Smooth muscle cell (in vitro differentiated cells): Measurements from ENCODE around the gene CD164. TPM values are rescaled to one million over a fixed set of nuclear protein-coding genes. Genes with fewer than 3 reads are reported as not detected.

Experiments
- DNase-seq: peaks from one replicate; lab custom pipeline; 2025; ENCODE audit not compliant: unreplicated experiment; lab: John Stamatoyannopoulos, UW
- H2AFZ ChIP-seq: fragments of 200-600 bp; sonication (generic); 2 replicates; pipeline ENCODE4 v1.6.0; 2016; ENCODE audit warnings: antibody characterized with exemption, low read depth, mild to moderate bottlenecking
- H3F3A ChIP-seq: fragments of 200-600 bp; sonication (generic); 2 replicates; pipeline ENCODE4 v1.6.0; 2017; ENCODE audit warnings: antibody characterized with exemption, low read depth
- H3K27ac ChIP-seq: fragments of 200-600 bp; sonication (generic); 2 replicates; pipeline ENCODE4 v1.5.1; 2016; ENCODE audit warnings: low read depth, mild to moderate bottlenecking
- H3K27me3 ChIP-seq: fragments of 200-600 bp; sonication (generic); 2 replicates; pipeline ENCODE4 v1.6.1; 2016; ENCODE audit warnings: low read depth, mild to moderate bottlenecking
- H3K36me3 ChIP-seq: fragments of 200-600 bp; sonication (generic); 2 replicates; pipeline ENCODE4 v1.5.1; 2016; ENCODE audit warnings: low read depth
- H3K4me1 ChIP-seq: fragments of 200-600 bp; sonication (generic); 2 replicates; pipeline ENCODE4 v1.5.1; 2016; ENCODE audit warnings: low read depth
- H3K4me2 ChIP-seq: fragments of 200-600 bp; sonication (generic); 2 replicates; pipeline ENCODE4 v1.6.0; 2016; ENCODE audit warnings: mild to moderate bottlenecking
- H3K4me3 ChIP-seq: fragments of 200-600 bp; sonication (generic); 2 replicates; pipeline ENCODE4 v1.5.1; 2016; ENCODE audit warnings: mild to moderate bottlenecking
- H3K79me2 ChIP-seq: fragments of 200-600 bp; sonication (generic); 2 replicates; pipeline ENCODE4 v1.6.0; 2016; ENCODE audit warnings: low read depth, mild to moderate bottlenecking
- H3K9ac ChIP-seq: fragments of 200-600 bp; sonication (generic); 2 replicates; pipeline ENCODE4 v1.6.0; 2016; ENCODE audit warnings: low read depth
- H3K9me3 ChIP-seq: fragments of 200-600 bp; sonication (generic); replicated peaks from 2 replicates; pipeline ENCODE4 v1.5.1; 2016; ENCODE audit warnings: low read depth
- H4K20me1 ChIP-seq: fragments of 200-600 bp; sonication (generic); 2 replicates; pipeline ENCODE4 v1.6.0; 2016; ENCODE audit warnings: low read depth
- CTCF ChIP-seq: fragments of 200-600 bp; sonication (generic); IDR thresholded peaks from 2 replicates; pipeline ENCODE4 v1.5.1; 2017; ENCODE audit warnings: borderline replicate concordance, mild to moderate bottlenecking, antibody characterized with exemption; ENCODE audit not compliant: insufficient read depth, poor library complexity, severe bottlenecking
- WGBS: methylation state at CpG from one replicate; pipeline ENCODE4 v1.1.7; 2016; ENCODE audit warnings: low lambda C conversion rate; 5-methylcytosine and 5-hydroxymethylcytosine counted together
- polyA plus RNA-seq: library from polyadenylated mRNA; unstranded; fragments of >200 nt; fragmentation: Nextera tagmentation; extraction: Ambion mirVana; gene quantifications from 2 replicates; pipeline ENCODE4 v1.2.1, GENCODE V29; 2016
- total RNA-seq: library from RNA; depleted of rRNA; stranded (reverse); fragments of >200 nt; gene quantifications from 2 replicates; pipeline ENCODE4 v1.2.3, GENCODE V29; 2014

The CD164 gene
- total and polyA plus RNA-seq, 2 experiments from 2014 or later, result 305 to 495 TPM

- Histone ChIP-seq H3K9me3 (no peaks in the 10 kb centered on the region), H2AFZ (no peak overlapping the region), H3K4me2 (no peak overlapping the region), H3K9ac (no peak overlapping the region), H3K27ac (no peak overlapping the region), H3K79me2 (no peaks in the 10 kb centered on the region), H3K4me3 (no peak overlapping the region), H4K20me1 (no peaks in the 10 kb centered on the region), H3F3A (no peaks in the 10 kb centered on the region), H3K36me3 (no peaks in the 10 kb centered on the region), H3K27me3 (no peaks in the 10 kb centered on the region), H3K4me1 (no peaks in the 10 kb centered on the region)
- TF ChIP-seq CTCF, result no peak
- no peak for DNase-seq
- 100% methylated on average over 2 of the region's 2 CpGs for WGBS
Observed at GRCh38 chr6:109330263-109330662, 52.0 kb downstream of the CD164 start.

DNA sequence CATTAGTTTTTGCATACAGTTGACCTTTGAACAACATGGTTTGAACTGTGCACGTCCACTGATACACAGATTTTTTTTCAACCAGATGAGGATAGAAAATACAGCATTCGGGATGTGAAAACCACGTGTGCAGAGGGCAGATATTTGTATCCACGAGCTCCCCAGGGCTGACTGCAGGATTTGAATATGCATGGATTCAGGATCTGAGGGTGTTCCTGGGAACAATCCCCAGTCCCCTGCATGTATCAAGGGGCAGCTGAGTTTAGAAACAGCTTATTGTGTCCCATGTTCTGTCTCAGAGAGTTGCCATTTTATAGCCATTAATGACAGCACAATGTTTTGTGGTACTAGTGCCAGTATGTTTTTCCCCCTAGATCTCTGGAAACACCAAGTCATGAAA is 53.6 kb downstream of the CD164 start:
- Histone ChIP-seq H3K9me3 (no peaks in the 10 kb centered on the region), H3K36me3 (no peaks in the 10 kb centered on the region), H3K4me3 (no peak overlapping the region), H3K27me3 (no peaks in the 10 kb centered on the region), H3K4me1 (no peaks in the 10 kb centered on the region), H3K9ac (no peak overlapping the region), H3K27ac (no peak overlapping the region), H3K4me2 (no peak overlapping the region), H4K20me1 (no peaks in the 10 kb centered on the region), H3K79me2 (no peaks in the 10 kb centered on the region), H2AFZ (no peak overlapping the region), H3F3A (no peaks in the 10 kb centered on the region)
- DNase-seq, result no peak
- 75% methylated on average over 4 of the region's 4 CpGs for WGBS
- no peak for TF ChIP-seq CTCF

- H3K9ac ChIP-seq, result no peak overlapping the region
- no peak overlapping the region for H3K27ac ChIP-seq
- no peak overlapping the region for H3K4me3 ChIP-seq
- H3K79me2 ChIP-seq, result no peaks in the 10 kb centered on the region
- H4K20me1 ChIP-seq, result no peaks in the 10 kb centered on the region
- no peak overlapping the region for H3K4me2 ChIP-seq
- H2AFZ ChIP-seq, result no peak overlapping the region
- H3K9me3 ChIP-seq, result no peaks in the 10 kb centered on the region
- no peak for DNase-seq
- TF ChIP-seq CTCF, result no peak
- no peaks in the 10 kb centered on the region for H3K4me1 ChIP-seq
- no peaks in the 10 kb centered on the region for H3K27me3 ChIP-seq
- no peaks in the 10 kb centered on the region for H3K36me3 ChIP-seq
- no peaks in the 10 kb centered on the region for H3F3A ChIP-seq
- 100% methylated on average over 1 of the region's 1 CpG for WGBS
Observed at GRCh38 chr6:109327959-109328358, 54.3 kb downstream of the CD164 start.

DNA sequence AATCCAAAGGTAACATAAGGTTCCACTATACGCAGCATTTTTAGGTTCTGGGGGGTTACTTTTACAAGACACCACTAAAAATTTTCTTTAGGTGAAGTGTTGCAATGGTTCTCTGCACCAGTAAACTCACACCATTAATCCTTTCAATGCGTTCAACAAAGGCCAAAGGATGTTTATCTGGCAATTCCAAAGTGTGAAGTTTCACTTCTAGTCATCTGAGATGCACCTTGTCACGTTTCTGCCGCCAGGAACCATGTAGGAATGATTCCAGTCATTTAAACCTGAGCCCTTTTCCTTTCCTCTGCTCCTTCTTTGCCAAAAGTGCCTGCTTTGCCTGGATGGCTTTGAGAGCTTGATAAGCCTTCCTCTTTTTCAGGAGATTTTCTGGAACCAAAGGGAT is 54.8 kb downstream of the CD164 start:
- Histone ChIP-seq H3F3A (no peaks in the 10 kb centered on the region), H3K4me2 (no peak overlapping the region), H2AFZ (no peak overlapping the region), H3K4me1 (no peaks in the 10 kb centered on the region), H3K79me2 (no peaks in the 10 kb centered on the region), H3K27ac (no peak overlapping the region), H3K9me3 (no peaks in the 10 kb centered on the region), H3K4me3 (no peak overlapping the region), H4K20me1 (no peaks in the 10 kb centered on the region), H3K9ac (no peak overlapping the region), H3K27me3 (no peaks in the 10 kb centered on the region), H3K36me3 (no peaks in the 10 kb centered on the region)
- 89% methylated on average over 4 of the region's 4 CpGs for WGBS
- TF ChIP-seq CTCF, result no peak
- DNase-seq, result no peak
